Thyroid gland (tissue), 4 donors: ENCODE measurements around the gene RTN1. TPM values are rescaled to one million over a fixed set of nuclear protein-coding genes. Genes with fewer than 3 reads are reported as not detected.

Experiments used
- DNase-seq, 2 donors: peaks; one replicate each; pipeline ENCODE4 v3.0.0-alpha.2; 2019
- H3K27ac ChIP-seq, 3 donors: fragments of 200-600 bp; sonication (generic); 1 replicate in 2 of 3; 2 replicates in 1 of 3; pipeline ENCODE4 v1.5.1; 2016 to 2019; ENCODE audit warnings: mild to moderate bottlenecking in 1 of 3, moderate library complexity in 1 of 3
- H3K27me3 ChIP-seq: fragments of 200-600 bp; sonication (generic); one replicate; pipeline ENCODE4 v1.5.1; 2019
- H3K36me3 ChIP-seq, 2 donors: fragments of 200-600 bp; sonication (generic); one replicate each; pipeline ENCODE4 v1.5.1; 2016 to 2019
- H3K4me1 ChIP-seq, 2 donors: fragments of 200-600 bp; sonication (generic); one replicate each; pipeline ENCODE4 v1.5.1; 2017 to 2019
- H3K4me3 ChIP-seq, 3 donors: fragments of 200-600 bp; sonication (generic); replicated peaks in 1 of 3; 1 replicate in 2 of 3; 2 replicates in 1 of 3; pipeline ENCODE4 v1.5.1; 2016; ENCODE audit warnings: mild to moderate bottlenecking in 1 of 3
- H3K9me3 ChIP-seq: fragments of 200-600 bp; sonication (generic); one replicate; pipeline ENCODE4 v1.5.1; 2017
- POLR2A ChIP-seq, 2 donors: fragments of 450-650 bp; IDR thresholded peaks; one replicate each; pipeline ENCODE4 v1.6.1; 2017; ENCODE audit warnings: antibody characterized with exemption in 2 of 2, mild to moderate bottlenecking in 2 of 2, moderate library complexity in 1 of 2
- WGBS, 2 donors: methylation state at CpG; one replicate each; pipeline ENCODE4 v1.1.5; 2017; 5-methylcytosine and 5-hydroxymethylcytosine counted together
- intact Hi-C: fragments of 100-400 bp; cut with DNase I; formaldehyde crosslinking; loops from one replicate; pipeline ENCODE4 v1.15.1; 2023
- total RNA-seq, 4 donors: library from RNA; depleted of rRNA; stranded (reverse); fragments of >200 nt; gene quantifications; one replicate each; pipeline ENCODE4 v1.2.3, GENCODE V29; 2016
- TF ChIP-seq, protein P1 (sequence below), 6 experiments: fragments of 200-600 bp in 3 of 6; fragments of 450-650 bp in 3 of 6; sonication (generic) in 3 of 6; IDR thresholded peaks; one replicate each; pipeline ENCODE4 v1.5.1; 2016 to 2019; ENCODE audit warnings: antibody characterized with exemption in 6 of 6, mild to moderate bottlenecking in 2 of 6, inconsistent platforms in 1 of 6, moderate library complexity in 1 of 6

The RTN1 gene
- total RNA-seq, 4 donors from 2014 or later, result 3.8 to 20.8 (median 9.6) TPM

DNA sequence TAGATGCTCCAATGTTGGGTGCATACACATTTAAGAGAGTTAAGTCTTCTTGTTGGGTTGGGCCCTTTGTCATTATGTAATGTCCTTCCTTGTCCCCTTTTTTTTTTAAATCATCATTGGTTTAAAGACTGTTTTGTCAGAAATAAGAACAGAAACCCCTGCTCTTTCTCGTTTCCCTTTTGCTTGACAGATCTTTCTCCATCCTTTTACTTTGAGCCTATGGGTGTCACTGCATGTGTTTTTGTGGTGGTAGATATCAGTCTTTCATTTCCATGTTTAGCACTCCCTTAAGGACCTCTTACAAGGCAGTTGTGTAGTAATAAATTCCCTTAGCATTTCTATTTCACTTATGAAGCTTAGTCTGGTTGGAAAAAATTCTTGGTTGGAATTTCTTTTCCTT lies 47.4 kb downstream of the RTN1 start:
- no peaks in the 10 kb centered on the region for H3K9me3 ChIP-seq
- intact Hi-C loops, result no loop called here
- H3K4me3 ChIP-seq, result no peak overlapping the region
- 80% methylated on average over 1 of the region's 1 CpG for WGBS, 2 donors
- H3K36me3 ChIP-seq, result no peaks in the 10 kb centered on the region
- no peak for DNase-seq
- no peak for TF ChIP-seq POLR2A (IDR thresholded peaks at IDR 0.05)
- TF ChIP-seq, protein P1, sequence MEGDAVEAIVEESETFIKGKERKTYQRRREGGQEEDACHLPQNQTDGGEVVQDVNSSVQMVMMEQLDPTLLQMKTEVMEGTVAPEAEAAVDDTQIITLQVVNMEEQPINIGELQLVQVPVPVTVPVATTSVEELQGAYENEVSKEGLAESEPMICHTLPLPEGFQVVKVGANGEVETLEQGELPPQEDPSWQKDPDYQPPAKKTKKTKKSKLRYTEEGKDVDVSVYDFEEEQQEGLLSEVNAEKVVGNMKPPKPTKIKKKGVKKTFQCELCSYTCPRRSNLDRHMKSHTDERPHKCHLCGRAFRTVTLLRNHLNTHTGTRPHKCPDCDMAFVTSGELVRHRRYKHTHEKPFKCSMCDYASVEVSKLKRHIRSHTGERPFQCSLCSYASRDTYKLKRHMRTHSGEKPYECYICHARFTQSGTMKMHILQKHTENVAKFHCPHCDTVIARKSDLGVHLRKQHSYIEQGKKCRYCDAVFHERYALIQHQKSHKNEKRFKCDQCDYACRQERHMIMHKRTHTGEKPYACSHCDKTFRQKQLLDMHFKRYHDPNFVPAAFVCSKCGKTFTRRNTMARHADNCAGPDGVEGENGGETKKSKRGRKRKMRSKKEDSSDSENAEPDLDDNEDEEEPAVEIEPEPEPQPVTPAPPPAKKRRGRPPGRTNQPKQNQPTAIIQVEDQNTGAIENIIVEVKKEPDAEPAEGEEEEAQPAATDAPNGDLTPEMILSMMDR (IDR thresholded peaks at IDR 0.05), result no peak
- H3K4me1 ChIP-seq, result no peaks in the 10 kb centered on the region
- no peaks in the 10 kb centered on the region for H3K27me3 ChIP-seq
- H3K27ac ChIP-seq, result no peak overlapping the region

DNA sequence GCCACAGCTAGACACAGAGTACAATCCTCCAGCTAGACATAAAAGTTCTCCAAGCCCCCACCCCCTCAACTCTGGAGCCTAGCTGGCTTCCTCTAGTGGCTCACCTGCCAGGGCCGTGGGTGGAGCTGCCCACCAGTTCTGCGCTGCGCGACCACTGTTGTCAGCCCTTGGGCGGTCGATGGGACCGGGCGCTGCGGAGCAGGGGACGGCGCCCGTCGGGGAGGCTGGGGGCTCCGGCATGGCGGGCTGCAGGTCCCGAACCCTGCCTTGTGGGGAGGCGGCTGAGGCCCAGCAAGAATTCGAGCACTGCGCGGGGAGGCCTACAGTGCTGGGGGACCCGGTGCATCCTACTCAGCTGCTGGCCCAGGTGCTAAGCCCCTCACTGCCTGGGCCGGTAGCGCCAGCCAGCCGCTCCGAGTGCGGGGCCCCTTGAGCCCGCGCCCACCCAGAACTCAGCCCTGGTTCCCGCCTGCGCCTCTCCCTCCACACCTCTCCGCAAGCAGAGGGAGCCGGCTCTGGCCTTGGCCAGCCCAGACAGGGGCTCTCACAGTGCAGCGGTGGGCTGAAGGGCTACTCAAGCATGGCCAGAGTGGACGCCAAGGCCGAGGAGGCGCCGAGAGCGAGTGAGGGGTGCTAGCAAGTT lies 51.0 kb downstream of the RTN1 start:
- TF ChIP-seq, protein P1 (IDR thresholded peaks at IDR 0.05), result no peak
- no peak for TF ChIP-seq POLR2A (IDR thresholded peaks at IDR 0.05)

DNA sequence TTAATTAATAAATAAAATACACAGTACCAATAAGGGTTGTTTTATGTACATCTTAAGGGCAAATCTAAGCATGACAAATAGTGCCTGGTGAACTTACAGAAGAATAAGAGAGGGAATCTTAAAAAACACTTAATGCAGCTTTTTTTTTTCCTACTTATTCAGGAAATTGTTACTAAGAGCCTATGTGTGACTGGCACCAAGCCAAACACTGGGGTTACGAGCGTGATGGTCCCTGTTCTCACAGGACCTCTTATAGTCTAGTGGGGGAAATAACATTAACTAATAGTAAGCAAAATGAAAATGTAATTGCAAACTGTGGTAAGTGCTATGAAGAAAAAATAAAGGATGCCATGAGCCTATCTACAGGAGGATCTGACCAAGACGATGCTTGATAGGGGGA lies 53.6 kb downstream of the RTN1 start:
- intact Hi-C loops, result no loop called here
- H3K9me3 ChIP-seq, result no peaks in the 10 kb centered on the region
- TF ChIP-seq POLR2A (IDR thresholded peaks at IDR 0.05), result no peak
- TF ChIP-seq, protein P1 (IDR thresholded peaks at IDR 0.05), result no peak
- H3K27me3 ChIP-seq, result no peaks in the 10 kb centered on the region
- WGBS, 2 donors, result 39 to 40% methylated on average over 3 of the region's 3 CpGs
- no peak overlapping the region for H3K27ac ChIP-seq
- no peaks in the 10 kb centered on the region for H3K4me1 ChIP-seq
- H3K36me3 ChIP-seq, result no peaks in the 10 kb centered on the region
- DNase-seq, result no peak
- no peak overlapping the region for H3K4me3 ChIP-seq

More for the DNA sequence above, 51.0 kb downstream of the RTN1 start:
- Histone ChIP-seq H3K36me3 (no peaks in the 10 kb centered on the region), H3K4me3 (no peak overlapping the region), H3K9me3 (no peaks in the 10 kb centered on the region), H3K27ac (no peak overlapping the region), H3K4me1 (no peaks in the 10 kb centered on the region), H3K27me3 (no peaks in the 10 kb centered on the region)
- intact Hi-C loops, result no loop called here
- 97 to 98% methylated on average over 16 to 32 of the region's 38 CpGs for WGBS, 2 donors
- no peak for DNase-seq

DNA sequence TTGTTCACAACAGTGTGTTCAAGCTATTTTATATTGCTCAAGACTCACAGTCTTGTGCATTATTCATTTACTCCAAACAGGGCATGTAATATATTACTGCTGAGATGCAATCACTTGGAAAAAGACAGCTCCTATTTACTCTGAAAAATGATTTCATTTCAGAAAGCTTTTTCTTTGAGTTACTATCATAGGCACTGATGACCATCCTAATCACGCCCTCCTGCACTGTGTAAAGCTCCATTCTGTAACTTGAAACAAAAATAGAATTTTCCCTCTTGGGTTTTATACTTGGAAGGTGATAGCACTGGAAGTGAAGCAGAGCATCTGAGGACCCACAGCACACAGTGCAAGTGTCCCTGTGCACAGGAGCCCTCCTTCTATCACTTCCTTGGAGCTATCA lies 55.6 kb downstream of the RTN1 start:
- no peak overlapping the region for H3K27ac ChIP-seq
- H3K36me3 ChIP-seq, result no peaks in the 10 kb centered on the region
- 84 to 86% methylated on average over 1 of the region's 1 CpG for WGBS, 2 donors
- intact Hi-C loops, result no loop called here
- no peaks in the 10 kb centered on the region for H3K27me3 ChIP-seq
- H3K9me3 ChIP-seq, result no peaks in the 10 kb centered on the region
- TF ChIP-seq, protein P1 (IDR thresholded peaks at IDR 0.05), result no peak
- no peak for TF ChIP-seq POLR2A (IDR thresholded peaks at IDR 0.05)
- no peaks in the 10 kb centered on the region for H3K4me1 ChIP-seq
- no peak overlapping the region for H3K4me3 ChIP-seq
- DNase-seq, result no peak

DNA sequence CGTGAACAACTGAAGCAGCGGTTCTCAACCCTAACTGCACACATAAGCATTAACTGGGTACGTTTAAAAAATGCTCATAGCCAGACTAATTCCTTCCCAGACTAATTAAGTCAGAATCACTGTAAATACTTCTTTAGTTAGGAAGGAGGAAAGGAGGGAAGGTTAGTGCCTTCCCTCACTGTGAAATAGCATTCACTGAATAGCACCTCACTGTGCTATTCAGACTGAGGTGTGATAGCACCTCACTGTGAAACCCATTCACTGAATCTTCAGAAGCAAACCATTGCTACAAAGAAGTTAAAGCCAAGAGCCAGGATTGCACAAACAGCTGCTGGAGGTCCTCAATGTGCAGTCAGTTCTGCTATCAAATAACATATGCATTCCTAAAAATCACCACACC lies 58.8 kb downstream of the RTN1 start:
- intact Hi-C loops, result no loop called here
- TF ChIP-seq, protein P1 (IDR thresholded peaks at IDR 0.05), result no peak
- TF ChIP-seq POLR2A (IDR thresholded peaks at IDR 0.05), result no peak

More for the DNA sequence above, 58.8 kb downstream of the RTN1 start:
- Histone ChIP-seq H3K36me3 (no peaks in the 10 kb centered on the region), H3K4me3 (no peak overlapping the region), H3K27me3 (no peaks in the 10 kb centered on the region), H3K27ac (no peak overlapping the region), H3K9me3 (no peaks in the 10 kb centered on the region), H3K4me1 (no peaks in the 10 kb centered on the region)
- DNase-seq, result no peak
- WGBS, 2 donors, result 67 to 70% methylated on average over 3 of the region's 3 CpGs
